Neural cell (in vitro differentiated cells): ENCODE data around the gene CFAP99. TPM values are rescaled to one million over a fixed set of nuclear protein-coding genes. Genes with fewer than 3 reads are reported as not detected.

Experiments used
- H2AFZ ChIP-seq: fragments of 200-600, 300-800 bp; sonication (generic), shearing (Covaris generic); 2 replicates; pipeline ENCODE4 v1.6.0; 2014; ENCODE audit warnings: low read depth, mild to moderate bottlenecking, antibody characterized with exemption, low read length, moderate library complexity
- H3F3A ChIP-seq: fragments of 200-600 bp; shearing (Covaris generic); 2 replicates; pipeline ENCODE4 v1.6.1; 2016; ENCODE audit warnings: mild to moderate bottlenecking, moderate library complexity, mixed read lengths, antibody characterized with exemption, low read length; ENCODE audit not compliant: insufficient read depth, poor library complexity, severe bottlenecking
- H3K27ac ChIP-seq: fragments of 200-600, 300-800 bp; sonication (generic), shearing (Covaris generic); 2 replicates; pipeline ENCODE4 v1.5.1; 2014; ENCODE audit warnings: mild to moderate bottlenecking, low read length, moderate library complexity
- H3K27me3 ChIP-seq: fragments of 300-800, 200-600 bp; sonication (generic), shearing (Covaris generic); 2 replicates; pipeline ENCODE4 v1.6.0; 2014; ENCODE audit warnings: mild to moderate bottlenecking, low read depth, low read length, moderate library complexity; ENCODE audit not compliant: insufficient read depth
- H3K36me3 ChIP-seq: fragments of 300-800, 200-600 bp; sonication (generic), shearing (Covaris generic); 2 replicates; pipeline ENCODE4 v1.5.1; 2014; ENCODE audit warnings: mild to moderate bottlenecking, antibody characterized with exemption, low read length, moderate library complexity; ENCODE audit not compliant: insufficient read depth
- H3K4me2 ChIP-seq: fragments of 300-800, 200-600 bp; sonication (generic), shearing (Covaris generic); 2 replicates; pipeline ENCODE4 v1.6.0; 2014; ENCODE audit warnings: mild to moderate bottlenecking, low read length
- H3K4me3 ChIP-seq: fragments of 300-800, 200-600 bp; sonication (generic), shearing (Covaris generic); 2 replicates; pipeline ENCODE4 v1.5.1; 2014; ENCODE audit warnings: mild to moderate bottlenecking, low read length, moderate library complexity
- H3K79me2 ChIP-seq: fragments of 200-600 bp; shearing (Covaris generic); replicated peaks from 2 replicates; pipeline ENCODE4 v1.6.0; 2014; ENCODE audit warnings: mild to moderate bottlenecking, low read length, moderate library complexity; ENCODE audit not compliant: insufficient read depth
- H3K9ac ChIP-seq: fragments of 300-800, 200-600 bp; sonication (generic), shearing (Covaris generic); 2 replicates; pipeline ENCODE4 v1.6.1; 2016; ENCODE audit warnings: mild to moderate bottlenecking, low read length, mixed read lengths
- H3K9me2 ChIP-seq: fragments of 200-600 bp; shearing (Covaris generic); 2 replicates; pipeline ENCODE4 v1.6.1; 2016; ENCODE audit warnings: mild to moderate bottlenecking, low read length, mixed read lengths; ENCODE audit not compliant: insufficient read depth
- H3K9me3 ChIP-seq: fragments of 200-600, 300-800 bp; sonication (generic), shearing (Covaris generic); 2 replicates; pipeline ENCODE4 v1.6.1; 2016; ENCODE audit warnings: mild to moderate bottlenecking, mixed run types, low read length, moderate library complexity, mixed read lengths
- H4K20me1 ChIP-seq: fragments of 200-600 bp; shearing (Covaris generic); 2 replicates; pipeline ENCODE4 v1.6.1; 2016; ENCODE audit warnings: mild to moderate bottlenecking, mixed run types; ENCODE audit not compliant: insufficient read depth
- CTCF ChIP-seq: fragments of 450-650 bp; IDR thresholded peaks from 2 replicates; pipeline ENCODE4 v1.5.1; 2014; ENCODE audit warnings: antibody characterized with exemption, mild to moderate bottlenecking, moderate library complexity; ENCODE audit not compliant: poor library complexity, severe bottlenecking
- EP300 ChIP-seq: fragments of 450-650 bp; conservative IDR thresholded peaks from 2 replicates; pipeline ENCODE4 v1.6.1; 2014; ENCODE audit warnings: antibody characterized with exemption, mild to moderate bottlenecking, moderate library complexity; ENCODE audit not compliant: poor library complexity, severe bottlenecking
- EZH2 ChIP-seq: fragments of 200-600, 300-800 bp; shearing (Covaris generic), sonication (generic); IDR thresholded peaks from 2 replicates; pipeline ENCODE4 v1.6.1; 2014; ENCODE audit warnings: antibody characterized with exemption, low read length, borderline replicate concordance, mild to moderate bottlenecking; ENCODE audit not compliant: insufficient read depth, poor library complexity, severe bottlenecking
- MXI1 ChIP-seq: fragments of 450-650 bp; conservative IDR thresholded peaks from 2 replicates; pipeline ENCODE4 v1.6.1; 2014; ENCODE audit warnings: antibody characterized with exemption, mild to moderate bottlenecking; ENCODE audit not compliant: poor library complexity, severe bottlenecking
- POLR2AphosphoS5 ChIP-seq: IDR thresholded peaks from 2 replicates; pipeline ENCODE4 v1.6.1; 2012
- RAD21 ChIP-seq: fragments of 450-650 bp; conservative IDR thresholded peaks from 2 replicates; pipeline ENCODE4 v1.6.1; 2014; ENCODE audit warnings: antibody characterized with exemption, mild to moderate bottlenecking, moderate library complexity
- REST ChIP-seq: IDR thresholded peaks from 2 replicates; pipeline ENCODE4 v1.6.1; 2012; ENCODE audit warnings: borderline replicate concordance
- SMC3 ChIP-seq: fragments of 450-650 bp; conservative IDR thresholded peaks from 2 replicates; pipeline ENCODE4 v1.6.1; 2014; ENCODE audit warnings: antibody characterized with exemption, mild to moderate bottlenecking, moderate library complexity; ENCODE audit not compliant: poor library complexity
- TAF1 ChIP-seq: IDR thresholded peaks from 2 replicates; pipeline ENCODE4 v1.6.1; 2012; ENCODE audit warnings: low read depth
- polyA plus RNA-seq: library from polyadenylated mRNA; depleted of rRNA; stranded (reverse); fragments of >200 nt; gene quantifications from 2 replicates; pipeline ENCODE4 v1.2.3, GENCODE V29; 2014

The CFAP99 gene
- polyA plus RNA-seq, 1 donor from 2014 or later, result not detected

GRCh38 chr4:2387829-2388228 lies 30.9 kb upstream of the CFAP99 start:
- Histone ChIP-seq H4K20me1 (no peaks in the 10 kb centered on the region), H3F3A (no peaks in the 10 kb centered on the region), H3K4me3 (no peak overlapping the region), H2AFZ (no peak overlapping the region), H3K36me3 (no peaks in the 10 kb centered on the region), H3K4me2 (no peak overlapping the region), H3K9ac (no peak overlapping the region), H3K9me2 (no peaks in the 10 kb centered on the region), H3K27ac (no peak overlapping the region), H3K27me3 (no peaks in the 10 kb centered on the region), H3K79me2 (no peaks in the 10 kb centered on the region), H3K9me3 (no peaks in the 10 kb centered on the region)
- TF ChIP-seq SMC3 (no peak), TAF1 (no peak), POLR2AphosphoS5 (no peak), EP300 (no peak), RAD21 (no peak), MXI1 (no peak), CTCF (no peak), EZH2 (no peak), REST (no peak)

GRCh38 chr4:2388429-2389182 lies 30.1 kb upstream of the CFAP99 start:
- Histone ChIP-seq H3K9me2 (no peaks in the 10 kb centered on the region), H3K27ac (no peak overlapping the region), H3K27me3 (no peaks in the 10 kb centered on the region)

More at GRCh38 chr4:2388429-2389182, 30.1 kb upstream of the CFAP99 start:
- no peaks in the 10 kb centered on the region for H3K9me3 ChIP-seq
- H3K79me2 ChIP-seq, result no peaks in the 10 kb centered on the region
- H3F3A ChIP-seq, result no peaks in the 10 kb centered on the region
- no peak overlapping the region for H3K4me2 ChIP-seq
- no peaks in the 10 kb centered on the region for H3K36me3 ChIP-seq
- no peak overlapping the region for H3K9ac ChIP-seq
- H2AFZ ChIP-seq, result no peak overlapping the region
- no peaks in the 10 kb centered on the region for H4K20me1 ChIP-seq
- no peak overlapping the region for H3K4me3 ChIP-seq
- TF ChIP-seq RAD21 (no peak), TAF1 (no peak), EZH2 (no peak), POLR2AphosphoS5 (no peak), EP300 (no peak), MXI1 (no peak), SMC3 (no peak), REST (no peak), CTCF (no peak)
